Measurements from ENCODE around the gene DPYSL3. TPM values are rescaled to one million over a fixed set of nuclear protein-coding genes. Genes with fewer than 3 reads are reported as not detected.

Gene DPYSL3
- total RNA-seq, 1 donor = 161 TPM

DNA sequence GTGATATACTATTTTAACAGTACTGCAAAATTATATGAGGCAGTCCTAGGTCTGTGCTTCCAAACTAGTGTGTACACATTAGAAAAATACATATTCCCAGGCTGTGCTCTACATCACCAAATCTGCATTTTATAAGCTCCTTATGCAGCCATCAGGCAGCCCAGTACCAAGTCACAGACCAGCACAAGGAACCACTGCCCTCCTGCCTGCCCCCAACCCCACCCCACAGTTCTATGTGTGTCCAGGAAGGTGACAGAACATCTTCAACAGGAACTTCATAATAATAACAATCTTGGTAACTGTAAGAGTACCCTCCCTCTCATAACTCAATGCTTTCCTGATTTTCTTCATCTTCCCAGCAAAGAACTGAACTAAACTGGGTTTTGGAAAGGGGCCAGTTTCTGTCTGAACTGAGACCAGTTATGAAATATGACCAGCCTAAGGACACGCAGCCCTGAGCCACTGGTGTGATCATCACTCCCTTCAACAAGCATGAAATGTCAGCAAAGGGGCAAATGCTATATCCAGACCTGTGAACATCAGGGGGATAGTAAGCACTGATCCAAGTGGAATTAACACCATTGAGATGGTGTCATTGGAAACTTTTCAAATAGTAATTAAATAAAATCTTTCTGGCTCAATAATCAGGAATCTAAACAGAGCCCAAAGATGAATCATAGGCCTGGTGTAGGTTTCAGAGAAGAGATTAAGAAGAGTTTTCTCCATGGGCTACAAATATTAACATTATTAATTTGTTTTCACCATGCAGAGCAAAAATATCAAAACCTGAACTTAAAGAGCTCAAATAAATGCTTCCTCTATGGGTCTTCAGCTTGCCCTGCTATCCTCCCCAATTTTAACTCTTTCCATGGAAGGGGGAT, 82.1 kb downstream of the DPYSL3 start:
- TF ChIP-seq, protein P1, sequence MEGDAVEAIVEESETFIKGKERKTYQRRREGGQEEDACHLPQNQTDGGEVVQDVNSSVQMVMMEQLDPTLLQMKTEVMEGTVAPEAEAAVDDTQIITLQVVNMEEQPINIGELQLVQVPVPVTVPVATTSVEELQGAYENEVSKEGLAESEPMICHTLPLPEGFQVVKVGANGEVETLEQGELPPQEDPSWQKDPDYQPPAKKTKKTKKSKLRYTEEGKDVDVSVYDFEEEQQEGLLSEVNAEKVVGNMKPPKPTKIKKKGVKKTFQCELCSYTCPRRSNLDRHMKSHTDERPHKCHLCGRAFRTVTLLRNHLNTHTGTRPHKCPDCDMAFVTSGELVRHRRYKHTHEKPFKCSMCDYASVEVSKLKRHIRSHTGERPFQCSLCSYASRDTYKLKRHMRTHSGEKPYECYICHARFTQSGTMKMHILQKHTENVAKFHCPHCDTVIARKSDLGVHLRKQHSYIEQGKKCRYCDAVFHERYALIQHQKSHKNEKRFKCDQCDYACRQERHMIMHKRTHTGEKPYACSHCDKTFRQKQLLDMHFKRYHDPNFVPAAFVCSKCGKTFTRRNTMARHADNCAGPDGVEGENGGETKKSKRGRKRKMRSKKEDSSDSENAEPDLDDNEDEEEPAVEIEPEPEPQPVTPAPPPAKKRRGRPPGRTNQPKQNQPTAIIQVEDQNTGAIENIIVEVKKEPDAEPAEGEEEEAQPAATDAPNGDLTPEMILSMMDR (IDR thresholded peaks at IDR 0.05; ENCODE audit: insufficient read depth, low read depth, low read length) = no peak
- H3K4me3 ChIP-seq (ENCODE audit: low read depth, low read length) = no peak overlapping the region
- DNase-seq (ENCODE audit: low read depth) = peak; percentile 64

DNA sequence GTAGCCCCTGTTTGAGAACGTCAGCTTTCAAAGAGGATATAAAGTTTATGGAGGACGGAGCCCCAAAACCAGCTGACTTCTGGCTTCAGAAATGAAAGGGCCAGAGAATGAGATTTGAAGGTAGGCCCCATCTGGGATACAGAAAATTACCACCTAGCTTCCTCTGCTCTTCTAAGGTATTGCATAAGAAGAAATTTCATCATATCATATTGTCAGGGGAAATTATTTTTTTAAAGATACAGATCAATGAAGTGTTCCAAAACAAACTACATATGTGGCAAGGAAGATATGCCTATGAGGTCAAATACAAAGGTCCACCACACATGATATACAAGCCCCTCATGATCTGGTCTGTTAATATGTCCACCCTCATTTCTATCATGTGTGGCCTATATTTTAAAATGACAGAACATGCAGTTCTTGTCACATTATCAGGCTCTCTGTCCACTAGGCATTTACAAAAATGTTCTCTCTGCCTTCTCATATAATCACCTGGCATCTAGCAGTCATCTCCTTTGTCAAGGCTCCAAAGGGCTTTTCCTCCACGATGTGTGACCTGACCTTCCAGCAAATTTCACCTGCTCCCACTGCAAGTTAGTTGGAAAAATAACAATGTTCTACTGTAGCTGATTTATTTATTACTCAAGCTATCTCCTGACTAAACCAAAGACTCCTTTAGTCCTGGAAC, 83.1 kb downstream of the DPYSL3 start:
- no peak for DNase-seq (ENCODE audit: low read depth)
- H3K4me3 ChIP-seq (ENCODE audit: low read depth, low read length) = no peak overlapping the region
- TF ChIP-seq, protein P1 (IDR thresholded peaks at IDR 0.05; ENCODE audit: insufficient read depth, low read depth, low read length) = no peak

DNA sequence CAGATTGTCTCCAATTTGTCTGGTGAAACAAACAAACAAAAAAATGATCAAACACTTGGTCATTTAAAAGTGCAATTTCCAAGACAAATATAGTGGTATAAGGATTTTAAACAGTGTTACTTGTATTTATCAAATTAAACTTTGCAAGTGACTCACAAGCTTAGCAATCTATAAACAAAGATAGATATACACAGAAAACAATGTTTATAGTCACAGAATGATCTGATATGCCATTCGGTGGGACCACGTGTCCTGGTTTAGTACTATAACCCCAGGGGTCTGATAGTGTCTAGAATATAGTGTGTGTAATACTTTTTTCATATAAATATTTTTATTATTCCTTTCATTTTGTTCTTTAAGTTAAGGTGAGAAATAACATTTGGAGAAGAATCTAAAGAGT, 91.3 kb downstream of the DPYSL3 start:
- DNase-seq (ENCODE audit: low read depth) = no peak
- TF ChIP-seq, protein P1 (IDR thresholded peaks at IDR 0.05; ENCODE audit: insufficient read depth, low read depth, low read length) = no peak
- H3K4me3 ChIP-seq (ENCODE audit: low read depth, low read length) = no peak overlapping the region

DNA sequence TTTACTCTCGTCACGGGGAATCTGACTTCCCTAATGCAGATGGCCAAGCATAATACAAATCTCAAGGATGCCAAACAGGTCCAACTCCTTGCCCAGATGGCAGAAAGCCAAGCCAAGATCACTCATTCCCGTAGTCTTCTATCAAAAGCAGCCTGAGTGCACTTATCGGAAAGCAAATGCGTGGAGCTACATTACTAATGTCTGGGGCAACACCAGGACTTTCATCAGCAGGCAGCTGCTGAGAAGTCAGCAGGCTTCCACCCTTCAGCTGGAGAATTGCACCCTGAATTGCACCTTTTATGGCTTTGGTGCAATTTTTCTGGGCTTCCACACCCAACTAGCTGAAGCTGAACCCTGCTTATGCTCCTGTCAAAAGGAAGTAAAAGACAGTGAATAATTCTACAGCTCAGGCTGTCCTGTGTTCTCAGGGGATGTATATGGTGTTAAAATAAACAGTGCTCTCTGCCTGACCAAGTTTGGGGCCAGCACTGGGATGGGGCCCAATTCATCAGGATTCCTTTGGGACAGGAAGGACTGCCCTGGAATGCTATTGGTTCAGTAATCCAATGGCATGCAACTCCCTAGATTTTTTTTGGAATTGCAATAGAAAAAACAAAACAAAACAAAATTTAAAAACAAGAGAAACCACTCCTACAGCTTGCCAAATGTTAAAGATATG, 92.6 kb downstream of the DPYSL3 start:
- no peak overlapping the region for H3K4me3 ChIP-seq (ENCODE audit: low read depth, low read length)
- DNase-seq (ENCODE audit: low read depth) = peak; percentile 81
- TF ChIP-seq, protein P1 (IDR thresholded peaks at IDR 0.05; ENCODE audit: insufficient read depth, low read depth, low read length) = no peak

DNA sequence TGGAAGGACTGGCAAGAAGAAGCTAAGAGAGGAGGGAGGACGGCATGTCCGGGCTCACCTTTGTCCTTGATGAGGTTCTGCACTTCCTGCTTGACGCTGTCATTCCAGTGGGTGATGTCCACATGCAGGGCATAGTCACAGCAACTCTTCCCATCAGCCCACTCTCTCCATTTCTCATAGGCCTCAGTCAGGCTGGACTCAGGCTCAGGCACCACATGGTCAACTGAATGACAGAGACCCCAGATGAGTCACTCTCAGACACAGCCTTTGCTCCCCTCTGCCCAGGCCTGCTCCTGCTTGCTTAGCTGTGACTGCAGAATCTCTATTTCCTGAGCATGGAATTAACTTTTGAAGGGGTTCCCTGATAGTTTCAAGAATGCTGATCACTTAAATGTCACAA, 94.2 kb downstream of the DPYSL3 start:
- no peak for DNase-seq (ENCODE audit: low read depth)
- no peak overlapping the region for H3K4me3 ChIP-seq (ENCODE audit: low read depth, low read length)
- TF ChIP-seq, protein P1 (IDR thresholded peaks at IDR 0.05; ENCODE audit: insufficient read depth, low read depth, low read length) = no peak

DNA sequence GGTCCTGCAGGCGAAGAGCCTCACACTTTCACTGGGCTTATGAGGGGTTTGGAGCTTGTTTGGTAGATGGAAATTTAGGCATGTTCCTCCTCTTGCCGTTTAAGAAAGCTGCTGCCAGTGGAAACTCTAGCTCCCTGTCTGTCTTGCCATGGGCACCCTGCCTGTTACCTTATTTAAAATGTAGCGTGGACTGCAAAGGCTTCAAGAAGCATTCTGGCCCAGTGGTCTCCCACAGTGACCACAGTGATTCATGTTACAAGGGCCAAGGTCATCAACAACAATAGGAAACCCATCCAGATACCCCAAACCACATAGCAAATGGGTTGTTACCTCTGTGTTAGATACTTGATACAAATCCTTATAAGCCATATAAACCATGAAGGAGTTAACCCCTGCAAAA, 96.6 kb downstream of the DPYSL3 start:
- H3K4me3 ChIP-seq (ENCODE audit: low read depth, low read length) = no peak overlapping the region
- DNase-seq (ENCODE audit: low read depth) = no peak
- TF ChIP-seq, protein P1 (IDR thresholded peaks at IDR 0.05; ENCODE audit: insufficient read depth, low read depth, low read length) = no peak
